Stimulated activated CD8-positive, alpha-beta memory T cell treated with anti-CD3 and anti-CD28 coated beads, Interleukin-15, amount 100 ng/mL, for 1 hour (primary cell): ENCODE results near the gene AP2B1.

Source experiments
- DNase-seq: peaks from one replicate; pipeline ENCODE4 v3.0.0-alpha.2; 2020; ENCODE audit warnings: low read depth

The AP2B1 gene

DNA sequence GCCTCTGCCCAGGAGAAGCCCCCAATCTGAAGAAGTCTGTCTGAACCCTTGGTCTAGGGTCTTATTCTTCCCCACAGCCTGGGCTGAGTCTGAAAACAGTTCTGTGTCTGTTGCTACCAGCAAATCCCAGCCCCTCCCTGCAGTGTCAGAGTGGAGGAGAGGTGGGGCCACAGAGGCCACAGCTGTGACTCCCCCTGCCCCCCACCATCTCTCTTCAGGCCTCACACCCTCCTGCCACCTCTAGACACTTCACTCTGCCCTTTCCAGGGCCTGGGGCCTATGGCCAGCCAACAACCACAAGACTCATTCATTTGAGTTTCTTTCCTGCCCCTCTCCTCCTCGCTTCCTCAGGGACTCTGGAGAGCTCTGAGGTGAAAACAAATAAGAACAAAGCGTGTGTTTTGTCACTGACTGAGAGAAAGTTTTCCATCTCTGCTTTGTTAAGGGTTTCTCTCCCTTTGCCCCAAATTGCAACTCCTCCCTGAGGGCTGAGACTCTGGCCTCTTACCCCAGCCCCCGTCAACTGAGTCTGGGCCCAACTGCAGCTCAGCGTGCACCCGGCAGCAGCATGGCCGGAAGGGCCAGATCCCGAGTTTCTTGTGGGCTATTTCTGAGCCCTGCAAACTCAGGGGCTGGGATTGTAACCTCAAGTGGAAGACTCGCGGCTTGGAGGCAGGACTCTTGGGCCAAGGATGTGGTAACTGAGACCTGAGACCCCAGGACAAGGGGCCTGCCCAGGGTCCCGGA is 186.7 kb downstream of the AP2B1 start:
- DNase-seq, result no peak

DNA sequence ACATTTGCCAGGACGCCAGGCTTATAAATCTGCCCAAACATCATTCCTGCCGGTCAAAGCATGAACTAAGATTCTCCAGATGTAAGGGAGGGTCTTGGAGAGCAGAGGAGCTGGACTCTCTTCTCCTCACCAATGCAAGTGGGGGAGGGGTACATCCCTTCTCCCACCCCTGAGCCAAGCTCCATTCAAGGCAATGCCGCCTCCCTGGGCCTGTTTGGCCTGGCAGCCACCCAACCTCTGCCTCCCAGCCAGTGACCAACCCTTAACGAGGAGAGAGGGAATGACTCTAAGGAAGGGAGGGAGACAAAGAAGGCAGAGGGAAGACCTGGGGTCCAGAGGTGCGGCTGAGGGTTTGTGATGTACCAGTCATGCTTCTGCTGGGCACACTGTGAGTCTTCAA is 187.4 kb downstream of the AP2B1 start:
- DNase-seq, result no peak

DNA sequence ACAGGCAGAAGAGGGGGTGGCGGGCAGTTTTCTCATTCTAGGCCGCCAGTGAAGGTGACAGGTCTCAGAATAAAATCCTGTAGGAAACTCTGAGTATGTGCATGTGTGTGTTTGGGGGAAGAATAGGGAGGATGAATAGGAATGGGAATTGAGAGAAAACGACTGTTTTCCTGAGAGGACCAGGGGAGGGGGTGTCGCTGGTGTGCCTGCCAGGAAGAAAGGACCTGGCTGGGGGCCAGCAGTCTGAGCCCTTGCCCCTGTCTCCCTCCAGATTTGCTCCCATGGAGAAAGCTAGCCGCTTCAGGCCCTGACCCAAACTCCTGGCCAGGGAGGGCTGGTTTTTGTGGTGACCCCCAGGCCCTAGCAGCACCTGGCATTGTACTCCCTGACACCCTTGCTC is 187.9 kb downstream of the AP2B1 start:
- no peak for DNase-seq

DNA sequence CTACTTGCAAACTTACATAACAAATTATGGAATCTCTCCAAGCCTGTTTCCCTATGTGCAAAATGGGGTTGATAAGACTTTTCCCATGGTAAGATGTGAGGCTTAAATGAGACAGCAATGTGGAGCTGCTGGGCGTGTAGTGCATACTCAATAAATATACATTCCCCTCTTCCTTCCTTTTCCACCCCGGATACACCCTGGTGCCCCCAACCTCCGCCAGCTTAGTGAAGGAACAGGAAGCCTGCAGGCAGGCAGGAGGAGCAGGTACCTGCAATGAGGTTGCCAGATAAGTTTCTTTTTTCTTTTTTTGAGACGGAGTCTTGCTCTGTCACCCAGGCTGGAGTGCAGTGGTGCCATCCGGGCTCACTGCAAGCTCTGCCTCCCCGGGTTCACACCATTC is 188.5 kb downstream of the AP2B1 start:
- DNase-seq, result no peak
